GM18517 (cell line): ENCODE data around the gene HAO2.

ENCODE experiments used
- ATAC-seq: cut with Tn5 transposase; IDR thresholded peaks from one replicate; pipeline ENCODE4 v1.9.1; 2021; ENCODE audit warnings: mild to moderate bottlenecking, moderate library complexity; ENCODE audit not compliant: unreplicated experiment

HAO2 gene

GRCh38 chr1:119429687-119430086 lies 61.1 kb downstream of the HAO2 start:
- no peak for ATAC-seq

GRCh38 chr1:119430486-119430885 lies 61.9 kb downstream of the HAO2 start:
- ATAC-seq = no peak

GRCh38 chr1:119431836-119432235 lies 63.3 kb downstream of the HAO2 start:
- ATAC-seq = no peak

GRCh38 chr1:119435052-119435451 lies 66.5 kb downstream of the HAO2 start:
- ATAC-seq = no peak

DNA sequence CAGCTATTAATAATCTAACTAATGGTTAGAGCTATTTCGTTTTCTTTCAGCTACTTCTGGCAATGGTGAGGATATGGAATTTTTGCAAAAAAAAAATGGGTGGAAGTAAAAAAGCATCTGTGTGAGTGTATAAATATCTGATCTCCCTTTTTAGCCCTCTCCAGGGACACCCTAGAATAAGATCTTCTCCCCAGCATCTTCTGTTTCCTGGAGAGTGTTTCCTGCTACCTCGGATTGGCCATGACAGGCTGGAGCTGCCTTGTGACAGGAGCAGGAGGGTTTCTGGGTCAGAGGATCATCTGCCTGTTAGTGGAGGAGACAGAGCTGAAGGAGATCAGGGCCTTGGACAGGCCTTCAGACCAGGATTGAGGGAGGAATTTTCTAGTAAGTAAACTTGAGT lies 70.2 kb downstream of the HAO2 start:
- no peak for ATAC-seq

- no peak for ATAC-seq
Measured at GRCh38 chr1:119440721-119441307, 72.2 kb downstream of the HAO2 start.

- ATAC-seq = no peak
Measured at GRCh38 chr1:119442756-119443155, 74.2 kb downstream of the HAO2 start.
